ENCODE measurements around the gene FGA.
"Not testable (repeated sequence)": the region's sequence is repeated elsewhere in the genome, so short reads cannot be mapped to it uniquely, and the experiment has no call there.

Gene FGA

DNA sequence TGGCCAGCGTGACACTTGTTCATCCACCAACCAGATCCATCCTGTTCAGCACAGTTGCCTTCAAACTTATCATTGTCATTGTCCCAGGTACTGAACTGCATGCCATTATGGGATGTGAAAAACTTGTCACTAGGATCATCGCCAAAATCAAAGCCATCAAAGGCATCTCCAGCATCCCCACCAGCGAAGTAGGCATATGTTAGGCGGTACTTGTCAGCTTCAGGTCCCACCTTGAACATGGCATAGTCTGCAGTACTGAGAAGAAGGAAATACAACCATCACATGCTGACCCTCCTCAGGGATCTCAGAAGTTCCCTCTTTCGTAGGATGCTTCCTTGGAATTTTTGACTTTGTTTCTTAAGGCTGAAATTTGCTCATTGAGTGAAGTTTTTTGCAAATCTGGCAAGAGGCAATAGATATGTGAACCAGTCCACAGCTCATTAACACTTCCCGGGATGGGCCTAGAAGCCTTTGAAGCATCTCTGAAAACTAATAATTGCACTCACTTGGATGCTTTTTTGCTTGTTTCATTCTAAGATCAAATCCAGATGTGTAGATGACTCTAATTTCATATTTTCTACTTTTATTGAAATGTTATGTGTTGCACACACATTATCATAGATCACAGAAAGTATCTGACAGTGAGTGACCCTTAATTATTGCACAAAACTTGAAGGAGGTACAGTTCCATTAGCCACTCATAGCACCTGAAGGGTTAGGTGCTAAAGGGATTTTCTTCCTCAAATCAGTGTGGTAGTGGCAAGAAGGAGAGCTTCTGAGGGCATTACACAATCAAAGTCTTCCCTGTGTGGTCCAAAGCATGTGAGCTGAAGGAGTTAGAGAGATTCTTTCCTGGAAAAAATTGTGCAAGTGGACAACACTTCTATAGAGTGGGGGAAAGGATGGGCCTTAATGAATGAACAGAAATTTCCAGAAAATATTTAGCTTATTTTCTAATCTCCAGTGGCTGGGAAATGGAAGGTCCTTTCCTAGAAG lies 16.5 kb upstream of the FGA start:
- no peak for DNase-seq (ENCODE audit: low read depth in 2 of 2)

GRCh38 chr4:154604696-154605200 lies 14.2 kb upstream of the FGA start:
- no peak for DNase-seq (ENCODE audit: low read depth in 2 of 2)

GRCh38 chr4:154603033-154603943 lies 12.7 kb upstream of the FGA start:
- DNase-seq (ENCODE audit: low read depth in 2 of 2): no peak

DNA sequence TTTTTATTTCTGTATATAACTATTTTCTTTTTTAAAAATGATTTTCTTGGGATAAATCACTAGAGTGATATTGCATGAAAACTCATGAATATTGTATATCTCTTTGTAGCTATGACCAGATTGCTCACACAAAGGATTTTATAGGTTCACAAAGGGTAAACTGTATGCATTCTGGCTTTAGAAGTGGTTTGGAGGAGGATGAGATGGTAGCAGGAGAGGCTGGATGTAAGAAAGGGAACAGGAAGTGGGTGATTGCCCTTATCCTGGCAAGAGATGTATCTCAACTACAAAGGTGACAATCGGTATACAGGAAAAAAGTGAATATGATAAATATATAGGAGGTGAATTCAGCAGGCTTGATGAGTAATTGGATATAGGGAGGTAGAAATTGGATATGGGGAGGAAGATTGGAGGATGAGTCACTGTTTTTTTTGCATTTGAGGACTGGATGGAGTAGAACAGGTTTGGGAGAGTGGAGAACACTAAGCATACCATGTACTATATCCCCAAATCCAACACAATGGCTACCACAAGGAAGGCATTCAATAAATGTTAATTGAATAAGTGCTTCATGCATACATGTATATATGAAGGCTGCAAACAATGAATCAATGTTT lies 12.0 kb upstream of the FGA start:
- no peak for DNase-seq (ENCODE audit: low read depth in 2 of 2)

GRCh38 chr4:154597798-154598774 lies 7.5 kb upstream of the FGA start:
- DNase-seq (ENCODE audit: low read depth in 2 of 2): no peak

DNA sequence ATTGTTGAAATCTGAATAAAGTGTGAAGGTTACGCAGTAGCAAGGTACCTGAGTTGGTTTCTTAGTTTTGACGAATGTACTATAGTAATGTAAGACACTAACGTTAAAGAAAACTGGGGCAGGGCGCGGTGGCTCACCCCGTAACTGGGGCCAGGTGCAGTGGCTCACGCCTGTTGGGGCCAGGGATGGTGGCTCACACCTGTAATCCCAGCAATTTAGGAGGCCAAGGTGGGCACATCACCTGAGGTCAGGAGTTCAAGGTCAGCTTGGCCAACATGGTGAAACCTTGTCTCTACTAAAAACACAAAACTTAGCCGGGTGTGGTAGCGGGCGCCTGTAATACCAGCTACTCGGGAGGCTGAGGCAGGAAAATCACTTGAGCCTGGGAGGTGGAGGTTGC lies 6.7 kb upstream of the FGA start:
- not testable (repeated sequence) for DNase-seq (ENCODE audit: low read depth in 2 of 2)

- no peak for DNase-seq (ENCODE audit: low read depth in 2 of 2)
These were observed 5.3 kb upstream of the FGA start for GRCh38 chr4:154595807-154596206.

- DNase-seq (ENCODE audit: low read depth in 2 of 2): not testable (repeated sequence)
These were observed 3.8 kb upstream of the FGA start for GRCh38 chr4:154594343-154594742.

DNA sequence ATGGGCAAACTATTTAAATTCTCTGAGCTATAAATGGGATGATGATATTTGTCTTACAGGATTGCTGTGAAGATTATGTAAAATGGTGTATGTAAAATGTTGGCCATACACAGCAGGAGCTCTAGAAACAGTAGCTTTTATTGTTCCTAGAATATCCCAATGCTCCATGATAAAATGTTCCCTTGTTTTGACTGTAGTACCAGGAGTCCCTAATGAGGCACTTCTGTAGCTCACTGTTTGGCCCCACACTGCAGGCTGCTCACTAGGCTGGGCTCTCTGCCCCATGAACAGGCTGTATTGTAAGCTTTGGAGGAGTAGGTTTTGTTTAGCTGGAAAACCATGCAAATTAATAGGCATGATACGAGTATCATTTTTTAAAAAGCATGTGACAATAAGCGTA lies 3.3 kb upstream of the FGA start:
- no peak for DNase-seq (ENCODE audit: low read depth in 2 of 2)

- DNase-seq (ENCODE audit: low read depth in 2 of 2): no peak
These were observed 1.3 kb upstream of the FGA start for GRCh38 chr4:154591890-154592289.

- DNase-seq (ENCODE audit: low read depth in 2 of 2): no peak
These were observed 995 bp downstream of the FGA start for GRCh38 chr4:154589296-154590197.

DNA sequence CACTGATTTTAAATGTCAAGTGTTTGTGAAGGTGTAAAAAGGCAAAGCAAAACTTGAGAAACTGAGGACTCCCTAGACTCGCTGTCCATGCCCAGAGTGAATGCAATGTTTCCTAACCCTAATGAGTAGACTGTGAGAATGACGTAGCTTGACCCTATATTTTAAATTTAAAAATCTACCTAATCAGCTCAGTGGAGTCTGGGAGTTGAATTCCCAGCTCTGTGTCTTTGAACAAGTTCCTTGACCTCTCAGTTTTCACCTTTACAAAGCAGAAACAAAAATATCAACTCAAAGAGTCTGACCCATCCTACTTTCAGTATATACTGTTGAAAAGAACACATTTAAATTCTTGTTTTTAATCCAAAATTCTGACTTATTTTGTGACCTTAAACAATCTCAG lies 2.3 kb downstream of the FGA start:
- DNase-seq (ENCODE audit: low read depth in 2 of 2): no peak

- DNase-seq (ENCODE audit: low read depth in 2 of 2): no peak
These were observed 4.1 kb downstream of the FGA start for GRCh38 chr4:154586296-154587033.

DNA sequence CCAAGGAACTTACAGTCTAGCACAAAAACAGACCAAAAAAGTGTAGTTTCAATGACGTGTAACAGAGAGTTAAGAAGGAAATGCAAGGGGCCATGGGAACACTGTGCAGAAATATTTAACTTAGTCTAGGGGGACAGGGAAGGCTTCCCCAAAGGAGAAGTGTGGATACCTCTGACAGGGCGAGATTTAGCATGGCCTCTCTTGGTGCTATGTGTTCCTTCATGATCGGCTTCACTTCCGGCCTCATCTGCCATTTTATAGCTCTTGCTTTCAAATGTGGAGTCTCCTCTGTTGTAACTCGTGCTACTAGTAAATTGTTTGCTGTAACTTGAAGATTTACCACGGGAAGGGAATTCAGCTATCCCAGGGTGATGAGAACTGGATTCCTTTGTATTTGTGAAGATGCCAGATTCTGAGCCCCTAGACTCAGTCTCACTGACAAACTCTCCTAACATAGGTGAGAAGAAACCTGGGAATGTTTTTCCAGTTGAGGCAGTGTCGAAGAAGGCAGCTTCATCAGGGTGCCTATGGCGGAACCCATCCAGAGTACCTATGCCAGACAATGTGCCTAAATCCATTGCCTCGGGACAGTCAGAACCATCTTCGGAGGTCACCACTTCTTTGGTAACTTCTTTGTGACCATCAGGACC lies 5.0 kb downstream of the FGA start:
- DNase-seq (ENCODE audit: low read depth in 2 of 2): no peak

GRCh38 chr4:154584259-154584658 lies 6.3 kb downstream of the FGA start:
- no peak for DNase-seq (ENCODE audit: low read depth in 2 of 2)

- no peak for DNase-seq (ENCODE audit: low read depth in 2 of 2)
These were observed 6.9 kb downstream of the FGA start for GRCh38 chr4:154583677-154584076.

DNA sequence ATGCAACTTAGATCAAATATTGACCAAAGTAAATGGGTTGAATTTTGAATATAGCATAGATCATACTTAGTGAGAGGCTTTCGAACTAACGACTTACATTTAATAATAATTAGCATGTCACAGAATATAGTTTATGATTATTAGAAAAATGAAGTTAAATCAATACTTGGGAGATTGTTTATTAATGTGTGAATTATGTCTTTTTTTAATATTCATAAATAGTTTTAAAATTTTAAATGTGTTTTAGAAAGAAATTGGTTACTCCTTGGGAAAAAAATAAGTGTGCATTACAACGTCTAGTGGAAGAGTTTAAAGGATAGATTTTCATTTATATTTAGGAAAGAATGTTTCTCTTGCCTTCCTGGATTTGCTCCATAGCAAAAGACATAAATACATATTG lies 7.3 kb downstream of the FGA start:
- no peak for DNase-seq (ENCODE audit: low read depth in 2 of 2)

- DNase-seq (ENCODE audit: low read depth in 2 of 2): no peak
These were observed 7.8 kb downstream of the FGA start for GRCh38 chr4:154582723-154583122.

All from fibroblast of skin of left biceps (primary cell).